Epidermal melanocyte (primary cell): Measurements from ENCODE around the gene EOGT.

ENCODE experiments used
- DNase-seq: peaks from one replicate; pipeline ENCODE4 v3.0.0; 2011; ENCODE audit warnings: low spot score; ENCODE audit not compliant: insufficient read length

EOGT gene

DNA sequence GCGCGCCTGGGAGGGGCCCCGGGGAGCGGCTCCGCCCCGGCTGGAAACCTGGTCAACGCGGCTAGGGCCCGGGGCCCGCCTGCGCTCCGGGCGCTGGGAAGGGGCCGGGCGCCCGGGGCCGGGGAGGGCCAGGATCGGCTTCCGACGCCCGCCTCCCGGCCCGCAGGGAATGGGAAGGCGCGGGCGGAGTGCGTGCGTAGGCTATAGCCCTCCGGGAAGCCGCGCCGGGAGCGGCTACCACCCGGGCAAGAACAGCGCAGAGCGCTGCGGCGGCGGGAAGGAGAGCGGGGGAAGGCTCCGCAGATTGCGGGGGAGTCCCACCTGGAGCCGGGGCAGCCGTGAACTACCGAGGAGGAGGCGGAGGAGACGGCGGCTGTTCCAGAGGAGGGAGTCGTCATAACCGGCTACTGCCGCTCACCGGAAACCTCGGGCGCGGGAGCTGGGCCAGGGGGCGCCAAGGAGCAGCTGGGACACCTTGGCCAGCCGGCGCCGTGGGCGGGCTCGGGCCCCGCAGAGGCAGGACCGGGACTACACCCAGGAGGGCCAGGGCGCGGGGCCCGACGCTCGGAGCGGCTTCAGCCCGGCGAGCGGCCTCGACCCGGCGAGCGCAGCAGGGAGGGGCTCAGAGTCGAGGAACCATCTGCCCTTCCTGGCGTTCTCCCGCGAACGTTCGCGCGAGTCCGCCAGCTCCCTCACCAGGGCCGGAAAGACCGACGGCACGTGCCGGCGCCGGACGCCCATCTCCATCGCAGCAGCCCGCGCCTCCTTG, at the start of gene EOGT:
Gene EOGT (minus strand): TSS at position 432 of the 769 bp plus-strand sequence. CDS start 3,838 bp downstream, outside the sequence.
- peak; percentile 58 for DNase-seq

DNA sequence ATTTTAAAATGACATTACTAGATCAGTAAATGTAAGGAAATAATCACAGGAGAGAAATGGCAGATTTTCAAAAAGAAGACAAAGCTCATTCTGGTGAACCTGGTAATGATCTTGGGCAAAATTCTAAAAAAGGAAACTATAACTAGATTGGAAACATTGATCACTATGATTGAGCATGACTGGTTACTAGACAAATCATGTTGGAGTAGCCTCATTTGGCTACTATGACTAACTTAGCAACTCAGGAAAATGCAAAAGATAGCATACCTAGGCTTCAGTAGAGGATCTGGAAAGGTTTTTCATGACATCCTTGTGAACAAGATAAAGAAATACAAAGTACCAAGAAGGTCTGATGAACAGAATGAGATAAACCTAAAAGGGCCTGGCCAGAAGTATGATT, 46.2 kb upstream of the EOGT start:
- no peak for DNase-seq

DNA sequence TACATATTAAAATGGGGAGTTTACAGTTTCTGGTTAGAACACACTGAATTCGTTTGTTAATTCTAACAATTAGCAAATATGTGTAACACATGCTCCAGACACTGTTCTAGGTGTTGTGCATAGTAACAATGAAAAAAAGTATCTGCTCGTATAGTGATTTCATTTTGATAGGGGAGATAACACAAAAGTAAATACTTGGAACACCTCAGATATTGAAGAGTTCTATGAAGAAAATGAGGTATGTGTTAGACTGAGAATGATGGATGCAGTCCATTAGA, 45.4 kb upstream of the EOGT start:
- DNase-seq, result no peak

DNA sequence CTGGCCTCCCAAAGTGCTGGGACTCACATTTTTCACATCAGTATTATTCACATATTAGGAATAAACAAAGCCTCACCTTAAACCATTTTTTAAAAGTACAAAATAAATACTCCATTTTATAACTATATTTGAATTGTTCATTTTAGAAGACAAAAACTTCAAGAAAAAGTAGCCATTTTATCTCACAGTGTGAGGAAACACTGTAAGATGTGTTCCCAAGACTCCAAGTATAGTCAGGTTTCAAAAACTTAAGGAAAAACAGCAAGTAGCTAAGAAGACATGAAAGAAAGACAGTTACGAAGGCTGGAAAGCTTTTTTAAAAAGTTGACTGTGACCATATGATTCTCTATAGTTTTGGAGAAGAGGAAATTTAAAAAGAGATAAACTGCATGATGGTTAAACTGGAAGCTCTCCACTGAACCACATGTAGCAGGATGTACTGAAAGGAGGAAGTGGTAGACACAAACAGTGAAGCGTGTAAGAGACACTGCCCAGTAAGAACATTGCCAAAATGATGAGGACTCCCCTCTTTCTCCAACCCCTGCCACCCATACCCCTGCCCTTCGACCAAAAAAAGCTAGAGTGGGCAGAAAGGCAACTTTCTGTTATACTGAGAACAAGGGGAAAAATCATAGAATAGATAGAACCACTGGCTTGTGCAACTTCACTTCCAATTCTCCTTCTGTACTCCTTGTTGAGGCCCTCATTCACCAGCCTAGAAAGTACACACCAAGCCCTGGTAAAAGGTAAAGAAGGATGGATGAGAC, 44.9 kb upstream of the EOGT start:
- DNase-seq, result no peak

DNA sequence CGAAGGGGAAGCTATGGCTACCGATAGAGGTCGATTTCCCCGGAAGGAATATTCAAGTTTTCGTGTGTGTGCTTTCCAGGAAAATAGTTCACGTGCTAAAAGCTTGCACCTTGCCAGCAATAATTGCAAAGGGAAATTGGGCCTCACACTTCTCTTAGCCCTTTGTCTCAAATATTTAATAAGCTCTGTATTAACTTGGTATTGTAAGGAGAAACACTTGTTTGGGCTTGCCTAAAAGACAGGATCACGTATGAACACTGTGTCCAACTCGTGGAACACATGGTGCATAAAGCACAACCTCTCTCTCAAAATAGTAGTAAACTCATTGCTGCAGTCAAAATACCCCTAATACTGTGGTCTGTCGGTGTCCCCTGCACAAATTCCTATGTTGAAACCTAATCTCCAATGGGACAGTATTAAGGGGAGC, 39.0 kb upstream of the EOGT start:
- no peak for DNase-seq

DNA sequence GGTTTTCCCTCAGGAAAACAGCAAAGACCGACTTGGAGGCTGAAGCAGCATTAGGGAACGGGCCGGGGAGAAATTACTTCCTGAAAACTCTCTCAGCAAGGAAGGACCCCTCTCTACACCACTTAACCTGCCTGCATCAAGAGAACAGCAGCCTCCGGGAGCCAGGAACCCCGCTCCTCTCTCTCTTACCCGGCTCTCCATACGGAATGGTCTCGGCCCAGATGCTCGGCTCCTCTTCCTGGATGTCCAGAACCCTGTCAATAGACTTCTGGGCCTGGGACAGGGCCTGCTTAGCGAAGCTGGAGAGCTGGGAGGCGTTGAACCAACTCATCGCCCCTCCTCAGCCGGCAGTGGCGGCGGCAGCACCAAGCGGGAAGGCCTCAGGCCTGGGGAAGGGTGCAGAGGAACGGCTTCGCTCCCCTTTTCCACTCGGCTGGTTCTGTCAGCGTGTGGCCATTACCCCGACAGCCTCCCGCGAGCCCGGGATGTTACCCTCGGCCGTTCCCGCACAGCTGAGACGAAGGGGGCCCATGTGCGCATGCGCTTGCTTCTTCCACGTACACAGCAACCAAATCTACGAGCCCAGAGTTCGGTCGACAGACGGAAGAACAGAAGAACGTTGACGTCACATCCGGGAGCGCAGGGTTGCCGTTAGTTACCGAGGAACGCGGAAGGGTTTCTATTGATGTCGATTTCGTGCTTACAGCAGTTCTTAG, 38.4 kb upstream of the EOGT start, which contains the start of gene TMF1:
Gene TMF1 (minus strand): TSS at position 578 of the 716 bp plus-strand sequence. CDS start 247 bp downstream, at position 331.
- DNase-seq, result peak; percentile 84

DNA sequence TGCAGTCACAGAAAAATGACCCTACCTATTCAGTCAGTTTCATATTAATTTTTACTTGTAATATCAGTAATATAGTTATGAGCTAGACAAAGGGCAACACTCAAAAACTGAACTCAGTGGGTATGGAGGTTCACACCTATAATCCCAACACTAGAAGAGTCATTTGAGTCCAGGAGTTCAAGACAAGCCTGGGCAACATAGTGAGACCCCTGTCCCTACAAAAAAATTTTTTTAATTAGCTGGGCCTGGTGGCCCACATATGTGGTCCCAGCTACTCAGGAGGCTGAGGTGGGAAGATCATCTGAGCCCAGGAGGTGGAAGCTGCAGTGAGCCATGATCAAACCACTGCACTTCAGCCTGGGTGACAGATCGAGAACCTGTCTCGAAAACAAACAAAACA, 35.5 kb upstream of the EOGT start:
- DNase-seq, result no peak

DNA sequence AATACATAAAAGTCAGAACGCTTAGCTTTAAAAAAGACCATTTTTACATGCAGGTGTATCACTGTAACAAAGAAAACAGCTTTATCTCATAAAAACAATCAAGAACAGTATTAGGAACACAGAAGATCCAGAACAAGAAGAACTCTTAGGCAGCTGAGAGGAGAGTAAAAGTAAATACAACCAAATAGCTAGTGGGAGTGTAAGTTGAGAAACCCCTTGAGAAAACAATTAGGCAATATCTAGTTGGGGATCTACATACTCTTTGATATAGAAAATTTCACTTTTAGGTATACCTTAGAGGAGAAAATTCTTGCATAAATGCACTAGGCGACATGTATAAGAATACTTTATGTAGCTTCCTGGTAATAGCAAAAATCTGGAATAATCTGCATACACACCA, 31.1 kb upstream of the EOGT start:
- DNase-seq, result no peak

DNA sequence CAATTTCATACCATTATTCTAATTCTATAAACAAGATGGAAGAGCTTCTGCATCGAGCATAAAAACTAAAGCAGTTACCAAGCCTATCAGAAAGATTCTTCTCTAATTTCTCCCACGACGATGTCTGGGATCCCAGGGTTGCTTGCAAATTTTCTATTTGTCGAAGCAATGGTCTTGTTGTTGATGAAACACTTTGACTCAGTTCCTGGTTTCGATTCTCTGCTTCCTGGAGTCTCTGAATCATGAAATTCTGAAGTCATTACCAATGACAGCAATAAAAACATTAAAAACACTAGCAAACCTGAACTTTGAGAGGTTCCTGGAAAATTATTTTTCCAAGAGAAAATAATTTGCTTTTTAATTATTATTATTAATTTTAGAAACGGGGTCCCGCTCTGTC, 20.0 kb upstream of the EOGT start:
- no peak for DNase-seq

DNA sequence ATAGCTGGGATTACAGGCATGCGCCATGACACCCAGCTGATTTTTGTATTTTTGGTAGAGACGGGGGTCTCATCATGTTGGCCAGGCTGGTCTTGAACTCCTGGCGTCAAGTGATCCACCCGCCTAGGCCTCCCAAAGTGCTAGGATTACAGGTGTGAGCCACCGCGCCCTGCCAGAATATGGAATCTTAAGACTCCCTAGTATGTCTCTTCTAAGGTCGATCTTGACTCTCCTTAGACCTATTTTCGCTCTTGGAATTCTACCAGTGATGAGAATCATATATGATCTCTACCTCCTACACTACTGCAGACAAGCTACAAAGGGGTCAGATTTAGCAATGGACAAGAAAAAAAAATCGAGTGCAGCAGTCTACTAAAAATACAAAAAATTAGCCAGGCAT, 19.3 kb upstream of the EOGT start:
- no peak for DNase-seq

DNA sequence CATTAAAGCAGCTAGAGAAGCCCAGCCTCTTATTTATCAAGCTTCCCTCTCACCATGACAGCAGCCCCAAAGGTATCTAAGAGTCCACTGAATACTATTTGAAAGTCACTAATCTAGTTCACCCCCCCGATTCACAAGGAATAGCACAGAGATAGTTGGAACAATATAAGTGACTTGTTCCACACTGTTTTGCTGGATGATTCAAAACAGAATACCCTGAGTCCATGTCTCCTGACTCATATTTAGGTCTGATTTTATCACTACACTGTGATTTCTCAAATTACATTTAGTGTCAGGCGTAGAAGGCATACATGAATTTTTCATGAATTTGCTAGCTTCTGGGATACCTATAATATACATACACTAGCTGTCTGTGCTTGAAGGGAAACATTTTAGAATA, 18.7 kb upstream of the EOGT start:
- DNase-seq, result no peak

DNA sequence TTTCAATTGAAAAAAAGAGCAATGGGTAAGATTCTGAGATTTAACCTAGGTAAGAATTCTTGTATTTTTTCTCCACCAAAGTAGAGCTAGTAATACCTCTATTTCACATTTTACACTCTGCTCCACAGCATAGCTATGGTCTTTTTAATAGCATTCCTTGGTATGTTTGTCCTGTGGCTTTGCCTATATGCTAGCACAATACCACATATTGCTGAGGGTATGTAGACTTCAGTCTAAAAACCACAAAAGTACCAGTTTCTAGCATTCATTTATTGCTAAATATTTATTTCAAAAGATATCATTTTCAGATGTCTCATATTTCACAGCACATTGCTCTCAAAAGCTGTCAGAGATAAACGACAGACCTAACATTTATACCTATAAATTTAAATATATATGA, 18.2 kb upstream of the EOGT start:
- no peak for DNase-seq

DNA sequence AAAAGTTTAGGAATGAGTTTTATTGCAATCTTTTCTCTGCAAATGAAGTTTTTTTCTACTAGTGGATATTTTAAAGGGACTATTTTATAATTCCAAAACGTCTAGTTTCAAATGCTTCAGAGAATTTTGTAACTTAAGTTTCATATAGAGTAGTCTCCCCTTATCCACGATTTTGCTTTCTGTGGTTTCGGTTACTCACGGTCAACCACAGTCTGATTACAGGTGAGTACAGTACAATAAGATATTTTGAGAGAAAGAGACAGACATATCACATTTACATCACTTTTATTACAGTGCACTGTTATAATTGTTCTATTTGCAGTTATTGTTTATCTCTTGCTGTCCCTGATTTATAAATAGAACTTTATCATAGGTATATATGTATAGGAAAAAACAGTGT, 7.4 kb upstream of the EOGT start:
- DNase-seq, result no peak

DNA sequence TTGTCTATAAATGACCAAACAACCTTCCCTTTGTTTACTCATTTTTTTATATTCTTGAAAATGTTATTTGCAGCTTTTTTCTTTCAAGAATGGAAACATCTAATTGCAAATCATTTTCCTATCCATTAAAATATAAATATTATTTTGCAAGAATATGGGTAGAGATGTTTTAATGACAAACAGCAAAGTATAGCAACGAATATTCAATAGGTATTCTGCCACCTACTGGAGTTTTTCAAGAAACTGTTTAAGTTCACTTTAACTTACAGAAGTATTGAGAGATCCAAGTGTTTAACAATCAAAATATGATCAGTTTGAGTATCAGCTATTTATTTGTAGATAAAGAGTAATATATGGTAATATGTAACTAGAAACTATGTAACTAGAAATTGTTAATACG, 6.9 kb upstream of the EOGT start:
- no peak for DNase-seq

DNA sequence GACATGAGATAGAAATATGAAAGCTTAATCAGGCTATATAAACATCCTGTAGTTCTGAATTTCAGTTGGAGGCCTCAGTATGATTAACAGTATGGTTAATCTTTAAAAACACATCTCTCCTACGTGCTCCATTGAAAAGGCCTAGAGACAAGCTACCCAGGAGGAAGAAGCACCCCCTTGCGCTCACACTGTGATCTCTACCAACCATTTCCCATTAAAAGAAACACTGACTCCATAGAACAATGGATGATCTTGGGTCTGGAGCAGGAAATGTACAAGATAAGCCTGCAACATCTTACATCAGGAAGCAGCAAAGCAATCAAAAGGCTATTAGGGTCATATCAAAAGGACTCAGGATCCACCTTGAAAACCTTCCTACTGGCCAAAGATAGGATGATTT, 3.4 kb upstream of the EOGT start:
- no peak for DNase-seq

DNA sequence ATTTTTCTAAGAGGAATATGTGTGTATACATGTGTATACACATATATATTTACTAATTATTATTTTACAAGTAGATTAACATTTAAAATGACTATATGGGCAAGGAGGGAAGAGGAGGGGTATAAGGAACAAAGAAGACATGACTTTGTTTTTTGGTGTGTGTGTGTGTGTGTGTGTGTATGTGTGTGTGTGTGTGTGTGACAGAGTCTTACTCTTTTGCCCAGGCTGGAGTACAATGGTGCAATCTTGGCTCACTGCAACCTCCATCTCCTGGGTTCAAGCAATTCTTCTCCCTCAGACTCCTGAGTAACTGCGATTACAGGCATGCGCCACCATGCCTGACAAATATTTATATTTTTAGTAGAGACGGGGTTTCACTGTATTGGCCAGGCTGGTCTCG, 2.6 kb upstream of the EOGT start:
- DNase-seq, result no peak

DNA sequence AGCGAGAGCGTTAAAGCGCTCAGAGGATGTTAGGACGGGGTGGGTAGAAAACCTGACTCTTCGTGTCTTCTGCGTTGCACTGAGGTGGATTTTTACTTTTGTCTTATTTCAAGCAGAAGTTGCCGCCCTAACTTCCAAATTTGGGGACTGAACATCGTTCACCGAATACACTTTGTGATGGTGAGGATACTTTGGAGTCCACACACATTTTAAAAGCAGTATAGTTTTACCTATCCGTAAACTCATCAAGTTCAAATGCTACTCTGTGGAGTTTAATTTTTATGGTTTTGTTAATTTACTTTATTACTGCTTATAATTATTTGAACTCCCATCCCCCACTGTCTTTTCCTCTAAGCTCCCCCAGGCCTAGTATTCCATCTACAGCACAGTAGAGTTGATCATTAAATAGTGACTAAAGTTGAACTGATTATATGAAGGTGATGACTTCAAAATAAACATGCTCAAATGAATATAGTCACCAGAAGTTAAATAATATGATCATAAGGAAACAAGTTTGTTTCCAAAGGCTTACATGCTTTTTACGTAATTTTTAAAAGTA, 617 bp upstream of the EOGT start:
- DNase-seq, result no peak

DNA sequence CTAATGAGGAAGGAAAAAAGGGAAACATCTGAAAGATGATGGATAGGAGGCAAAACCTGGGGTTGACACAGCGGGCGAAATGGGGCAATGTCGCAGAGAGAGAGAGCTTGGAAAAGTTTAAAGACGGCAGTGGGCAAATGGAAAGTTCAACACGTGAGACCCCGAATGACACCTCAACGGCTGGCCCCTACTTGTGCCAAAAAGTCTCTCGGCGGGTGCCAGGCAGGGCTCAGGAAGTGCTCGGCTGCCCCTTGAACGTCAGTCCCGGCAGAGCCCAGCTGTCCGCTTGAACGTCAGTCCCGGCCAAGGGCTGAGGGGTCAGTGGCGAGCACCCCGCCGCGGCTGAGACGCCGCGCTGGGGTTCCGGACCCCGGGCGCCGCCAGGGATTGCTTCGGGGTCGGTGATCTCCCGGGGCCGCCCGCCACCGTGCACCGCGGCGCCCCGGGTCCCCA, 658 bp downstream of the EOGT start:
- no peak for DNase-seq

DNA sequence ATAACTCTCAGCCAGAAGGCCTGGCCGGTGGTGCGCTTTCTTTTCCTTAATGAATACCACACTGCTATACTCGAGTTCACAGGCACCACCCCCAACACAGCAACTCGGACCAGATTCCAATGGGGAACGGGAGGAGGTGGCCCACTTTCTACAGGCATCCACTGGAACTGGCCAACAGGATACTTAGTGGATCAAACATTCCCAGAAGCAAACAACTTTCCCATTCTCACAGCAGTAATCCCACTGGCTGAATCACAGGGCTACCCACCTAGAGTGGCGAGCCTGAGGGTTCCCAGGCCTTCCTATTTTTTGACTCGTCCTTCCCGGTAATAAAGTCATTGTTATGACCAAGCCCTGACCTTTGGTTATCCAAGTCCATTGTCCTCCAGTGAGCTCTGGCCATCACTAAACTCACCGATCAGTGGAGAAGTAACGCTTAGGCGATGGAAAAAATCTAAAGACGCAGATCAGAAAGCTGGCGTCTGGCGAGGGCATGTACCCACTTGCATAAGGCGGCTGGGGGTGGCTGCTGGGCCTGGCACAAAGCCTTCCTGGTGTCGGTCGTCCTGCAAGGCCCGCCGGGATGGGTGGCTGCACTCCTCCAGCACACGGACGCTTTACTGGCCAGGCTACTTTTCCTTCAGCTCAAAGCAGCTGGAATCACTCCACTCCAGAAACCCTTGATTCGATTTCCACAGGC, 1.2 kb downstream of the EOGT start:
- no peak for DNase-seq

DNA sequence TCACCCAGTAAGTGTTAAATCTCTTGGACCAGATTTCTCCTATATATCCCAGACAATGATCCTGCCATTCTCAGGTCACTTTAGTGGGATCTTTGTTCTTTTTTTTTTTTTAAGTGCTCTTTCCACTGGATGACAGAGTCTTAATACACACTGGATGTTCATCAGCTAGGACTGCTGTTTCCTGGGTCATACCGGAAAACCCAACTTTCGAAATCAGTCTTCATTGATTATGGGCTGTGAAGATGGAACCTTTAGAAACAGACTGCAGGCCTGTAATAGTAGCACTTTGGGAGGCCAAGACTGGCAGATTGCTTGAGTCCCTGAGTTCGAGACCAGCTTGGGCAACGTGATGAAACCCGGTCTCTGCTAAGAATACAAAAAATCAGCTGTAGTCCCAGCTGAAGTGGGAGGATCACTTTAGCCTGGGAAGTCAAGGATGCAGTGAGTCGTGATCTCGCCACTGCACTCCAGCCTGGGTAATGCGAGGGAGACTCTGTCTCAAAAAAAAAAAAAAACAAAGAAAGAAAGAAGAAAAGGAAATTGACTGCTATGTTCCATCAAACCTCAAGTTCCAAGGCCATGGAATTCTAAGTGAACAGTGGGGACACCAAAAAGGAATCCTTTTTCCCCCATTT, 2.3 kb downstream of the EOGT start:
- DNase-seq, result no peak
